ENCODE results near the gene PYGM. TPM values are rescaled to one million over a fixed set of nuclear protein-coding genes. Genes with fewer than 3 reads are reported as not detected.

The PYGM gene
- total and polyA plus RNA-seq, 4 experiments from 2014 or later = 0.38 to 11.3 (median 10.7) TPM; not detected in 1

- Histone ChIP-seq H3K4me3 (ENCODE audit: low read length in 2 of 2) (no peak overlapping the region), H3K4me1 (ENCODE audit: insufficient read depth, low read length) (no peaks in the 10 kb centered on the region), H3K9me3 (ENCODE audit: control insufficient read depth in 1 of 2, low read length in 2 of 2) (no peaks in the 10 kb centered on the region), H3K27me3 (ENCODE audit: insufficient read depth, low read length) (no peaks in the 10 kb centered on the region), H3K36me3 (ENCODE audit: insufficient read depth, low read length) (peaks cover 54% of the 10 kb centered on the region), H3K27ac (ENCODE audit: low read depth, low read length) (no peak overlapping the region)
- Mint-ChIP-seq H3K4me3 (no peak overlapping the region), H3K9me3 (no peaks in the 10 kb centered on the region), H3K36me3 (peaks cover 37 to 62% of the 10 kb centered on the region in 2 donors), H3K27me3 (no peaks in the 10 kb centered on the region), H3K4me1 (peaks cover 14 to 23% (median 21%) of the 10 kb centered on the region in 4 donors), H3K27ac (no peak overlapping the region)
- peak in 1 of 5 donors; percentile 27 for DNase-seq
- CTCF ChIA-PET (ENCODE audit: partially characterized antibody) = no interaction called here
- POLR2A ChIA-PET (ENCODE audit: partially characterized antibody) = interaction anchor here (1.0 to 2.2 kb wide), 3 partner anchors 11 to 45 kb away, joined by 3 to 5 read pairs (median 5); no protein-coding TSS in a partner anchor
- intact Hi-C loops (cut with micrococcal nuclease) = no loop called here
Observed at GRCh38 chr11:64729851-64730382, 29.9 kb downstream of the PYGM start.

GRCh38 chr11:64728757-64729365, 30.9 kb downstream of the PYGM start:
- CTCF ChIA-PET (ENCODE audit: partially characterized antibody) = no interaction called here
- H3K9me3 Mint-ChIP-seq = no peaks in the 10 kb centered on the region
- Histone ChIP-seq H3K27ac (ENCODE audit: low read depth, low read length) (no peak overlapping the region), H3K36me3 (ENCODE audit: insufficient read depth, low read length) (peaks cover 48% of the 10 kb centered on the region), H3K4me1 (ENCODE audit: insufficient read depth, low read length) (peaks cover 4% of the 10 kb centered on the region), H3K4me3 (ENCODE audit: low read length in 2 of 2) (no peak overlapping the region), H3K27me3 (ENCODE audit: insufficient read depth, low read length) (no peaks in the 10 kb centered on the region), H3K9me3 (ENCODE audit: control insufficient read depth in 1 of 2, low read length in 2 of 2) (no peaks in the 10 kb centered on the region)
- POLR2A ChIA-PET (ENCODE audit: partially characterized antibody) = interaction anchor here (1.2 kb wide), 1 partner anchor 46 kb away, joined by 3 read pairs; no protein-coding TSS in a partner anchor
- H3K27me3 Mint-ChIP-seq = no peaks in the 10 kb centered on the region
- H3K27ac Mint-ChIP-seq = peak overlapping the region in 1 of 7 donors; percentile 70
- H3K36me3 Mint-ChIP-seq = peaks cover 30 to 53% of the 10 kb centered on the region in 2 donors
- peaks cover 16 to 31% (median 24%) of the 10 kb centered on the region in 4 donors for H3K4me1 Mint-ChIP-seq
- no peak overlapping the region for H3K4me3 Mint-ChIP-seq
- DNase-seq = peak in 1 of 5 donors; percentile 33
- intact Hi-C loops (cut with micrococcal nuclease) = no loop called here

GRCh38 chr11:64726867-64727530, 32.8 kb downstream of the PYGM start:
- CTCF ChIA-PET (ENCODE audit: partially characterized antibody) = interaction anchor here (1.2 to 2.6 kb wide), 2 partner anchors 38 to 41 kb away, joined by 3 to 10 read pairs; no protein-coding TSS in a partner anchor
- DNase-seq = no peak
- no peak overlapping the region for H3K4me3 Mint-ChIP-seq
- H3K27ac ChIP-seq (ENCODE audit: low read depth, low read length) = no peak overlapping the region
- peaks cover 8% of the 10 kb centered on the region for H3K4me1 ChIP-seq (ENCODE audit: insufficient read depth, low read length)
- peaks cover 5% of the 10 kb centered on the region for H3K27me3 ChIP-seq (ENCODE audit: insufficient read depth, low read length)
- POLR2A ChIA-PET (ENCODE audit: partially characterized antibody) = interaction anchor here (0.6 to 4.8 kb wide), 4 partner anchors 12 to 48 kb away, joined by 3 to 20 read pairs (median 3); no protein-coding TSS in a partner anchor
- H3K27ac Mint-ChIP-seq = peak overlapping the region in 5 of 7 donors; percentile 7 to 59 (median 32)
- peaks cover 38% of the 10 kb centered on the region for H3K36me3 ChIP-seq (ENCODE audit: insufficient read depth, low read length)
- H3K4me3 ChIP-seq (ENCODE audit: low read length in 2 of 2) = no peak overlapping the region
- H3K4me1 Mint-ChIP-seq = peaks cover 12 to 31% (median 19%) of the 10 kb centered on the region in 4 donors
- no peaks in the 10 kb centered on the region for H3K9me3 Mint-ChIP-seq
- peaks cover 4 to 5% of the 10 kb centered on the region in 2 donors for H3K27me3 Mint-ChIP-seq
- intact Hi-C loops (cut with micrococcal nuclease) = no loop called here
- peaks cover 28 to 41% of the 10 kb centered on the region in 2 donors for H3K36me3 Mint-ChIP-seq
- no peaks in the 10 kb centered on the region for H3K9me3 ChIP-seq (ENCODE audit: control insufficient read depth in 1 of 2, low read length in 2 of 2)

- H3K4me1 Mint-ChIP-seq = peaks cover 11 to 24% (median 16%) of the 10 kb centered on the region in 4 donors
- no peaks in the 10 kb centered on the region for H3K9me3 Mint-ChIP-seq
- H3K9me3 ChIP-seq (ENCODE audit: control insufficient read depth in 1 of 2, low read length in 2 of 2) = no peaks in the 10 kb centered on the region
- H3K36me3 ChIP-seq (ENCODE audit: insufficient read depth, low read length) = peaks cover 31% of the 10 kb centered on the region
- peaks cover 5% of the 10 kb centered on the region in 2 donors for H3K27me3 Mint-ChIP-seq
- no peak overlapping the region for H3K27ac ChIP-seq (ENCODE audit: low read depth, low read length)
- no peak for DNase-seq
- POLR2A ChIA-PET (ENCODE audit: partially characterized antibody) = interaction anchor here (1.2 to 4.8 kb wide), 2 partner anchors 16 to 53 kb away, joined by 4 to 20 read pairs; partner anchors contain the start of gene SF1
- intact Hi-C loops (cut with micrococcal nuclease) = no loop called here
- peak overlapping the region in 1 of 7 donors; percentile 30 for H3K27ac Mint-ChIP-seq
- H3K36me3 Mint-ChIP-seq = peaks cover 21 to 34% of the 10 kb centered on the region in 2 donors
- no peak overlapping the region for H3K4me3 ChIP-seq (ENCODE audit: low read length in 2 of 2)
- CTCF ChIA-PET (ENCODE audit: partially characterized antibody) = interaction anchor here (2.6 kb wide), 1 partner anchor 37 kb away, joined by 10 read pairs; no protein-coding TSS in a partner anchor
- H3K4me3 Mint-ChIP-seq = no peak overlapping the region
- peaks cover 11% of the 10 kb centered on the region for H3K27me3 ChIP-seq (ENCODE audit: insufficient read depth, low read length)
- peaks cover 8% of the 10 kb centered on the region for H3K4me1 ChIP-seq (ENCODE audit: insufficient read depth, low read length)
Observed at GRCh38 chr11:64726211-64726641, 33.5 kb downstream of the PYGM start.

- ChIA-PET POLR2A (ENCODE audit: partially characterized antibody) (interaction anchor here (0.6 to 4.8 kb wide), 4 partner anchors 17 to 599 kb away, joined by 4 to 20 read pairs (median 6); partner anchors contain the start of genes RASGRP2 and SF1), CTCF (ENCODE audit: partially characterized antibody) (interaction anchor here (2.6 kb wide), 1 partner anchor 36 kb away, joined by 10 read pairs; no protein-coding TSS in a partner anchor)
- H3K27ac ChIP-seq (ENCODE audit: low read depth, low read length) = no peak overlapping the region
- DNase-seq = no peak
- H3K27me3 ChIP-seq (ENCODE audit: insufficient read depth, low read length) = peaks cover 11% of the 10 kb centered on the region
- peaks cover 20% of the 10 kb centered on the region for H3K36me3 ChIP-seq (ENCODE audit: insufficient read depth, low read length)
- Mint-ChIP-seq H3K9me3 (no peaks in the 10 kb centered on the region), H3K36me3 (peaks cover 16 to 26% of the 10 kb centered on the region in 2 donors), H3K27me3 (peaks cover 11 to 12% of the 10 kb centered on the region in 2 donors), H3K4me1 (peaks cover 11 to 30% (median 15%) of the 10 kb centered on the region in 4 donors), H3K27ac (peak overlapping the region; percentile 41 to 95 (median 70)), H3K4me3 (peak overlapping the region in 4 of 8 donors; percentile 21 to 61 (median 46))
- H3K4me3 ChIP-seq (ENCODE audit: low read length in 2 of 2) = no peak overlapping the region
- H3K9me3 ChIP-seq (ENCODE audit: control insufficient read depth in 1 of 2, low read length in 2 of 2) = no peaks in the 10 kb centered on the region
- intact Hi-C loops (cut with micrococcal nuclease) = no loop called here
- H3K4me1 ChIP-seq (ENCODE audit: insufficient read depth, low read length) = peaks cover 8% of the 10 kb centered on the region
Observed at GRCh38 chr11:64724863-64725532, 34.8 kb downstream of the PYGM start.

- intact Hi-C loops (cut with micrococcal nuclease) = loop anchor here (1.0 kb wide), 3 partner anchors 19 to 171 kb away; no protein-coding TSS in a partner anchor
- H3K27ac Mint-ChIP-seq = peak overlapping the region in 6 of 7 donors; percentile 63 to 95 (median 78)
- peak overlapping the region; percentile 82 for H3K27ac ChIP-seq (ENCODE audit: low read depth, low read length)
Observed at GRCh38 chr11:64723907-64724862, 35.6 kb downstream of the PYGM start.

More at GRCh38 chr11:64723907-64724862, 35.6 kb downstream of the PYGM start:
- Mint-ChIP-seq H3K36me3 (peaks cover 12 to 22% of the 10 kb centered on the region in 2 donors), H3K9me3 (no peaks in the 10 kb centered on the region), H3K4me1 (peaks cover 11 to 30% (median 15%) of the 10 kb centered on the region in 4 donors), H3K27me3 (peaks cover 11 to 18% of the 10 kb centered on the region in 2 donors), H3K4me3 (peak overlapping the region in 7 of 8 donors; percentile 25 to 75 (median 67))
- ChIA-PET CTCF (ENCODE audit: partially characterized antibody) (no interaction called here), POLR2A (ENCODE audit: partially characterized antibody) (interaction anchor here (0.6 to 4.8 kb wide), 5 partner anchors 18 to 1995 kb away, joined by 3 to 20 read pairs (median 5); partner anchors contain the start of gene RASGRP2)
- H3K9me3 ChIP-seq (ENCODE audit: control insufficient read depth in 1 of 2, low read length in 2 of 2) = no peaks in the 10 kb centered on the region
- peaks cover 12% of the 10 kb centered on the region for H3K36me3 ChIP-seq (ENCODE audit: insufficient read depth, low read length)
- peaks cover 8% of the 10 kb centered on the region for H3K4me1 ChIP-seq (ENCODE audit: insufficient read depth, low read length)
- no peak for DNase-seq
- no peak overlapping the region for H3K4me3 ChIP-seq (ENCODE audit: low read length in 2 of 2)
- H3K27me3 ChIP-seq (ENCODE audit: insufficient read depth, low read length) = peaks cover 11% of the 10 kb centered on the region

All from CD4-positive, alpha-beta memory T cell (primary cell).